HEK293 (cell line): ENCODE measurements around the gene CDC27.

ENCODE experiments used
- ATF2 ChIP-seq: fragments of 450-650 bp; formaldehyde crosslinking; IDR thresholded peaks from 2 replicates; pipeline ENCODE4 v1.5.1; 2016; ENCODE audit warnings: missing biosample characterization, missing genetic modification characterization, low read depth
- CTCF ChIP-seq: fragments of 450-650 bp; formaldehyde crosslinking; IDR thresholded peaks from 2 replicates; pipeline ENCODE4 v1.5.1; 2016; ENCODE audit warnings: missing biosample characterization, missing genetic modification characterization
- TRIM28 ChIP-seq: IDR thresholded peaks from 2 replicates; pipeline ENCODE4 v1.6.1; 2011; ENCODE audit warnings: low read length, control low read depth, borderline replicate concordance
- ZNF19 ChIP-seq: fragments of 450-650 bp; formaldehyde crosslinking; IDR thresholded peaks from 2 replicates; pipeline ENCODE4; 2016; ENCODE audit warnings: missing biosample characterization, missing genetic modification characterization, low read depth
- ZNF211 ChIP-seq: fragments of 450-650 bp; formaldehyde crosslinking; IDR thresholded peaks from 2 replicates; pipeline ENCODE4 v1.5.1; 2016; ENCODE audit warnings: low read depth, missing biosample characterization, missing genetic modification characterization
- ZNF768 ChIP-seq: fragments of 450-650 bp; formaldehyde crosslinking; IDR thresholded peaks from 2 replicates; pipeline ENCODE4 v1.5.1; 2018; ENCODE audit warnings: missing biosample characterization, mild to moderate bottlenecking, missing genetic modification characterization

GRCh38 chr17:47224966-47225365, 35.9 kb upstream of the CDC27 start:
- TF ChIP-seq ZNF19 (no peak), ZNF211 (tag by site-specific recombination) (no peak), TRIM28 (no peak), ATF2 (no peak), CTCF (tag by site-specific recombination) (no peak), ZNF768 (no peak)
